HepG2 (cell line): ENCODE data around the gene ARID1A. TPM values are rescaled to one million over a fixed set of nuclear protein-coding genes. Genes with fewer than 3 reads are reported as not detected.

Experiments used
- DPF2 ChIP-seq: sonication (generic); formaldehyde crosslinking; IDR thresholded peaks from 2 replicates; pipeline ENCODE4 v1.4.0; 2020; ENCODE audit warnings: mild to moderate bottlenecking, low read depth, missing genetic modification reagents, borderline replicate concordance
- EED ChIP-seq: sonication (generic); formaldehyde crosslinking; IDR thresholded peaks from 2 replicates; pipeline ENCODE4 v1.5.0; 2020; ENCODE audit warnings: mild to moderate bottlenecking, missing genetic modification reagents
- SAP130 ChIP-seq: IDR thresholded peaks from 2 replicates; pipeline ENCODE4 v1.6.1; 2016; ENCODE audit warnings: low read depth
- ZC3H13 ChIP-seq: sonication (generic); formaldehyde crosslinking; IDR thresholded peaks from 2 replicates; pipeline ENCODE4 v1.8.1; 2023; ENCODE audit warnings: mild to moderate bottlenecking, missing genetic modification reagents, moderate library complexity
- ZFX ChIP-seq: sonication (generic); formaldehyde crosslinking; IDR thresholded peaks from 2 replicates; pipeline ENCODE4 v1.4.0; 2020; ENCODE audit warnings: mild to moderate bottlenecking, low read depth, missing genetic modification reagents, moderate library complexity
- ZKSCAN1 ChIP-seq: fragments of 150-350 bp; IDR thresholded peaks from 2 replicates; pipeline ENCODE4 v1.6.1; 2014; ENCODE audit warnings: low read length
- ZKSCAN8 ChIP-seq: IDR thresholded peaks from 2 replicates; pipeline ENCODE4 v1.6.1; 2016; ENCODE audit warnings: borderline replicate concordance, missing genetic modification reagents, missing compliant biosample characterization
- ZNF251 ChIP-seq: sonication (generic); formaldehyde crosslinking; IDR thresholded peaks from 2 replicates; pipeline ENCODE4 v1.9.0; 2021; ENCODE audit warnings: mild to moderate bottlenecking, missing genetic modification reagents
- ZNF451 ChIP-seq: sonication (generic); formaldehyde crosslinking; IDR thresholded peaks from 2 replicates; pipeline ENCODE4 v1.5.0; 2020; ENCODE audit warnings: mild to moderate bottlenecking, missing genetic modification reagents
- polyA plus RNA-seq, 8 experiments: library from polyadenylated mRNA; depleted of rRNA in 3 of 8; stranded (reverse) in 7 of 8; unstranded in 1 of 8; fragments of >200 nt; fragmentation: Illumina TruSeq in 4 of 8; extraction: Trizol in 4 of 8; gene quantifications; 2 replicates each; pipeline versions ENCODE4 v1.2.1 to v1.2.3, GENCODE V29; 2011 to 2016; ENCODE audit warnings: low read depth in 4 of 8, missing spikeins in 1 of 8, mixed read lengths in 1 of 8; ENCODE audit not compliant: insufficient read depth in 1 of 8
- total RNA-seq, 5 experiments: library from RNA; depleted of rRNA; stranded (reverse); fragments of >200 nt; fragmentation: Illumina TruSeq; extraction: Trizol; gene quantifications; 2 replicates each; pipeline ENCODE4 v1.2.3, GENCODE V29; 2016; ENCODE audit warnings: low read depth in 1 of 5
- TF ChIP-seq, protein P1 (sequence below): sonication (generic); formaldehyde crosslinking; IDR thresholded peaks from 2 replicates; pipeline ENCODE4 v1.8.0; 2022; ENCODE audit warnings: mild to moderate bottlenecking, missing genetic modification reagents; ENCODE audit not compliant: insufficient replicate concordance
- TF ChIP-seq, protein P2 (sequence below): sonication (generic); formaldehyde crosslinking; IDR thresholded peaks from 2 replicates; pipeline ENCODE4 v1.8.1; 2023; ENCODE audit warnings: mild to moderate bottlenecking, missing genetic modification reagents
- TF ChIP-seq, protein P3 (sequence below): sonication (generic); formaldehyde crosslinking; IDR thresholded peaks from 2 replicates; pipeline ENCODE4 v1.4.0; 2020; ENCODE audit warnings: missing genetic modification reagents
- TF ChIP-seq, protein P4 (sequence below): sonication (generic); formaldehyde crosslinking; conservative IDR thresholded peaks from 2 replicates; pipeline ENCODE4 v1.8.0; 2022; ENCODE audit warnings: mild to moderate bottlenecking, moderate library complexity, missing genetic modification reagents
- TF ChIP-seq, protein P5 (sequence below): sonication (generic); formaldehyde crosslinking; IDR thresholded peaks from 2 replicates; pipeline ENCODE4 v1.5.1; 2020; ENCODE audit warnings: mild to moderate bottlenecking, missing genetic modification reagents, borderline replicate concordance

The ARID1A gene
- total and polyA plus RNA-seq, 2 of the 13 experiments (the other 11 are each of a cell fraction or from before 2014, with no cell fraction given): 11.9 to 15.9 TPM

DNA sequence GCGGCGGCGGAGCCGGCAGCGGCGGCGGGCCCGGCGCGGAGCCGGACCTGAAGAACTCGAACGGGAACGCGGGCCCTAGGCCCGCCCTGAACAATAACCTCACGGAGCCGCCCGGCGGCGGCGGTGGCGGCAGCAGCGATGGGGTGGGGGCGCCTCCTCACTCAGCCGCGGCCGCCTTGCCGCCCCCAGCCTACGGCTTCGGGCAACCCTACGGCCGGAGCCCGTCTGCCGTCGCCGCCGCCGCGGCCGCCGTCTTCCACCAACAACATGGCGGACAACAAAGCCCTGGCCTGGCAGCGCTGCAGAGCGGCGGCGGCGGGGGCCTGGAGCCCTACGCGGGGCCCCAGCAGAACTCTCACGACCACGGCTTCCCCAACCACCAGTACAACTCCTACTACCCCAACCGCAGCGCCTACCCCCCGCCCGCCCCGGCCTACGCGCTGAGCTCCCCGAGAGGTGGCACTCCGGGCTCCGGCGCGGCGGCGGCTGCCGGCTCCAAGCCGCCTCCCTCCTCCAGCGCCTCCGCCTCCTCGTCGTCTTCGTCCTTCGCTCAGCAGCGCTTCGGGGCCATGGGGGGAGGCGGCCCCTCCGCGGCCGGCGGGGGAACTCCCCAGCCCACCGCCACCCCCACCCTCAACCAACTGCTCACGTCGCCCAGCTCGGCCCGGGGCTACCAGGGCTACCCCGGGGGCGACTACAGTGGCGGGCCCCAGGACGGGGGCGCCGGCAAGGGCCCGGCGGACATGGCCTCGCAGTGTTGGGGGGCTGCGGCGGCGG is 1.0 kb downstream of the ARID1A start (continued):
- TF ChIP-seq ZKSCAN1 (no peak), ZNF451 (CRISPR knock-in tag) (no peak), EED (no peak), ZFX (CRISPR knock-in tag) (peak; percentile 36; the same call in 1 of the 2 replicates), ZC3H13 (peak; percentile 85), ZNF251 (CRISPR knock-in tag) (no peak), SAP130 (CRISPR knock-in tag) (peak; percentile 33; the same call in 1 of the 2 replicates), ZKSCAN8 (CRISPR knock-in tag) (no peak), DPF2 (CRISPR knock-in tag) (no peak)
- TF ChIP-seq, protein P1, sequence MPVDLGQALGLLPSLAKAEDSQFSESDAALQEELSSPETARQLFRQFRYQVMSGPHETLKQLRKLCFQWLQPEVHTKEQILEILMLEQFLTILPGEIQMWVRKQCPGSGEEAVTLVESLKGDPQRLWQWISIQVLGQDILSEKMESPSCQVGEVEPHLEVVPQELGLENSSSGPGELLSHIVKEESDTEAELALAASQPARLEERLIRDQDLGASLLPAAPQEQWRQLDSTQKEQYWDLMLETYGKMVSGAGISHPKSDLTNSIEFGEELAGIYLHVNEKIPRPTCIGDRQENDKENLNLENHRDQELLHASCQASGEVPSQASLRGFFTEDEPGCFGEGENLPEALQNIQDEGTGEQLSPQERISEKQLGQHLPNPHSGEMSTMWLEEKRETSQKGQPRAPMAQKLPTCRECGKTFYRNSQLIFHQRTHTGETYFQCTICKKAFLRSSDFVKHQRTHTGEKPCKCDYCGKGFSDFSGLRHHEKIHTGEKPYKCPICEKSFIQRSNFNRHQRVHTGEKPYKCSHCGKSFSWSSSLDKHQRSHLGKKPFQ (CRISPR knock-in tag): no peak
- TF ChIP-seq, protein P2, sequence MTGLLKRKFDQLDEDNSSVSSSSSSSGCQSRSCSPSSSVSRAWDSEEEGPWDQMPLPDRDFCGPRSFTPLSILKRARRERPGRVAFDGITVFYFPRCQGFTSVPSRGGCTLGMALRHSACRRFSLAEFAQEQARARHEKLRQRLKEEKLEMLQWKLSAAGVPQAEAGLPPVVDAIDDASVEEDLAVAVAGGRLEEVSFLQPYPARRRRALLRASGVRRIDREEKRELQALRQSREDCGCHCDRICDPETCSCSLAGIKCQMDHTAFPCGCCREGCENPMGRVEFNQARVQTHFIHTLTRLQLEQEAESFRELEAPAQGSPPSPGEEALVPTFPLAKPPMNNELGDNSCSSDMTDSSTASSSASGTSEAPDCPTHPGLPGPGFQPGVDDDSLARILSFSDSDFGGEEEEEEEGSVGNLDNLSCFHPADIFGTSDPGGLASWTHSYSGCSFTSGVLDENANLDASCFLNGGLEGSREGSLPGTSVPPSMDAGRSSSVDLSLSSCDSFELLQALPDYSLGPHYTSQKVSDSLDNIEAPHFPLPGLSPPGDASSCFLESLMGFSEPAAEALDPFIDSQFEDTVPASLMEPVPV (CRISPR knock-in tag): 0 out of 2 replicates have a peak, but pooled peaks have one; percentile 69
- TF ChIP-seq, protein P3, sequence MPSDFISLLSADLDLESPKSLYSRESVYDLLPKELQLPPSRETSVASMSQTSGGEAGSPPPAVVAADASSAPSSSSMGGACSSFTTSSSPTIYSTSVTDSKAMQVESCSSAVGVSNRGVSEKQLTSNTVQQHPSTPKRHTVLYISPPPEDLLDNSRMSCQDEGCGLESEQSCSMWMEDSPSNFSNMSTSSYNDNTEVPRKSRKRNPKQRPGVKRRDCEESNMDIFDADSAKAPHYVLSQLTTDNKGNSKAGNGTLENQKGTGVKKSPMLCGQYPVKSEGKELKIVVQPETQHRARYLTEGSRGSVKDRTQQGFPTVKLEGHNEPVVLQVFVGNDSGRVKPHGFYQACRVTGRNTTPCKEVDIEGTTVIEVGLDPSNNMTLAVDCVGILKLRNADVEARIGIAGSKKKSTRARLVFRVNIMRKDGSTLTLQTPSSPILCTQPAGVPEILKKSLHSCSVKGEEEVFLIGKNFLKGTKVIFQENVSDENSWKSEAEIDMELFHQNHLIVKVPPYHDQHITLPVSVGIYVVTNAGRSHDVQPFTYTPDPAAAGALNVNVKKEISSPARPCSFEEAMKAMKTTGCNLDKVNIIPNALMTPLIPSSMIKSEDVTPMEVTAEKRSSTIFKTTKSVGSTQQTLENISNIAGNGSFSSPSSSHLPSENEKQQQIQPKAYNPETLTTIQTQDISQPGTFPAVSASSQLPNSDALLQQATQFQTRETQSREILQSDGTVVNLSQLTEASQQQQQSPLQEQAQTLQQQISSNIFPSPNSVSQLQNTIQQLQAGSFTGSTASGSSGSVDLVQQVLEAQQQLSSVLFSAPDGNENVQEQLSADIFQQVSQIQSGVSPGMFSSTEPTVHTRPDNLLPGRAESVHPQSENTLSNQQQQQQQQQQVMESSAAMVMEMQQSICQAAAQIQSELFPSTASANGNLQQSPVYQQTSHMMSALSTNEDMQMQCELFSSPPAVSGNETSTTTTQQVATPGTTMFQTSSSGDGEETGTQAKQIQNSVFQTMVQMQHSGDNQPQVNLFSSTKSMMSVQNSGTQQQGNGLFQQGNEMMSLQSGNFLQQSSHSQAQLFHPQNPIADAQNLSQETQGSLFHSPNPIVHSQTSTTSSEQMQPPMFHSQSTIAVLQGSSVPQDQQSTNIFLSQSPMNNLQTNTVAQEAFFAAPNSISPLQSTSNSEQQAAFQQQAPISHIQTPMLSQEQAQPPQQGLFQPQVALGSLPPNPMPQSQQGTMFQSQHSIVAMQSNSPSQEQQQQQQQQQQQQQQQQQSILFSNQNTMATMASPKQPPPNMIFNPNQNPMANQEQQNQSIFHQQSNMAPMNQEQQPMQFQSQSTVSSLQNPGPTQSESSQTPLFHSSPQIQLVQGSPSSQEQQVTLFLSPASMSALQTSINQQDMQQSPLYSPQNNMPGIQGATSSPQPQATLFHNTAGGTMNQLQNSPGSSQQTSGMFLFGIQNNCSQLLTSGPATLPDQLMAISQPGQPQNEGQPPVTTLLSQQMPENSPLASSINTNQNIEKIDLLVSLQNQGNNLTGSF (CRISPR knock-in tag): no peak
- TF ChIP-seq, protein P4, sequence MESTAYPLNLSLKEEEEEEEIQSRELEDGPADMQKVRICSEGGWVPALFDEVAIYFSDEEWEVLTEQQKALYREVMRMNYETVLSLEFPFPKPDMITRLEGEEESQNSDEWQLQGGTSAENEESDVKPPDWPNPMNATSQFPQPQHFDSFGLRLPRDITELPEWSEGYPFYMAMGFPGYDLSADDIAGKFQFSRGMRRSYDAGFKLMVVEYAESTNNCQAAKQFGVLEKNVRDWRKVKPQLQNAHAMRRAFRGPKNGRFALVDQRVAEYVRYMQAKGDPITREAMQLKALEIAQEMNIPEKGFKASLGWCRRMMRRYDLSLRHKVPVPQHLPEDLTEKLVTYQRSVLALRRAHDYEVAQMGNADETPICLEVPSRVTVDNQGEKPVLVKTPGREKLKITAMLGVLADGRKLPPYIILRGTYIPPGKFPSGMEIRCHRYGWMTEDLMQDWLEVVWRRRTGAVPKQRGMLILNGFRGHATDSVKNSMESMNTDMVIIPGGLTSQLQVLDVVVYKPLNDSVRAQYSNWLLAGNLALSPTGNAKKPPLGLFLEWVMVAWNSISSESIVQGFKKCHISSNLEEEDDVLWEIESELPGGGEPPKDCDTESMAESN: peak; percentile 36; the same call in 1 of the 2 replicates
- TF ChIP-seq, protein P5, sequence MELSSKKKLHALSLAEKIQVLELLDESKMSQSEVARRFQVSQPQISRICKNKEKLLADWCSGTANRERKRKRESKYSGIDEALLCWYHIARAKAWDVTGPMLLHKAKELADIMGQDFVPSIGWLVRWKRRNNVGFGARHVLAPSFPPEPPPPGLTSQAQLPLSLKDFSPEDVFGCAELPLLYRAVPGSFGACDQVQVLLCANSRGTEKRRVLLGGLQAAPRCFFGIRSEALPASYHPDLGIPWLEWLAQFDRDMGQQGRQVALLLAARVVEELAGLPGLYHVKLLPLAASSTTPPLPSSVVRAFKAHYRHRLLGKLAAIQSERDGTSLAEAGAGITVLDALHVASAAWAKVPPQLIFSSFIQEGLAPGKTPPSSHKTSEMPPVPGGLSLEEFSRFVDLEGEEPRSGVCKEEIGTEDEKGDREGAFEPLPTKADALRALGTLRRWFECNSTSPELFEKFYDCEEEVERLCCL (CRISPR knock-in tag): no peak
